ENCODE data around the gene NPHP4. TPM values are rescaled to one million over a fixed set of nuclear protein-coding genes. Genes with fewer than 3 reads are reported as not detected.

Gene NPHP4
- polyA plus RNA-seq, 1 of the 3 experiments (the other 2 are of a cell fraction), result 7.0 TPM

DNA sequence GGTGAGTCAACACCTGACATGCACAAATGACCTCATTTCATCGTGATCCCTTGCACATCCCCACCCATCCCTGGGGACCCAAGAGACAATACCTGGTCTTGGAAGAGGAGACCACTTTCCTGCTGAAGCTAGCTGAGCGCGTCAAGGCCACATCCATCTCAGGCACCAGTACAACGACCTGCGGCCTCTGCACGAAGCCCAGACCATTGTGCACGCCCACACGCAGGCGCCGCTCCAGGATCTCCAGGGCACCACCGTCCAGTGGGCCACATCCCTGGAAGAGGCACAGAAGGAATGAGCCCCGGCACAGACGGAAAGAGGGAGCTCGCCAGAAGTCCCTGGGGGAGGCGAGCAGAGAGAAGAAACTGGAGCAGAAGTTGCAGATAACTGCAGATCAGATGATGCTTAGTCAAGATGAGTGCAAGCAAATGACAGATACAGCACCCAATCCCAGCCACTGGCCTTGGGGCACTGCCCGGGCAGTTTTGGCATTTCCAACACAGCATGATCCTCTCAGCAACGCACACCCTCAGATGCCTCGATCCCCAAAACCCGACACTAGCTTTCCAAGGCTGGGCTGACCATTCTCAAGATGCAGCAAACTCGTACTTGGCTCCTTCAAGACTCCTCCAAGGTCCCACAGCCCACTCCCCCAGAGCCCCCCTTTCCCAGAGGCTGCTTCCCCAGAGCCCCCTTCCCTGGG, 44.1 kb downstream of the NPHP4 start:
- H3F3A ChIP-seq (replicated peaks; ENCODE audit: insufficient read depth), result no peaks in the 10 kb centered on the region
- no peaks in the 10 kb centered on the region for H3K79me2 ChIP-seq (ENCODE audit: insufficient read depth)
- WGBS (ENCODE audit: low lambda C conversion rate), result 86% methylated on average over 20 of the region's 20 CpGs
- no peak overlapping the region for H2AFZ ChIP-seq (ENCODE audit: low read depth)
- no peak overlapping the region for H3K4me2 ChIP-seq
- no peaks in the 10 kb centered on the region for H3K27me3 ChIP-seq (ENCODE audit: insufficient read depth)
- ChIA-PET CTCF (interaction anchor here (0.6 to 1.3 kb wide), 2 partner anchors 202 to 238 kb away, joined by 3 to 4 read pairs; no protein-coding TSS in a partner anchor), POLR2A (no interaction called here)
- no peaks in the 10 kb centered on the region for H3K9me2 ChIP-seq
- H3K9me3 ChIP-seq, result no peaks in the 10 kb centered on the region
- no peaks in the 10 kb centered on the region for H4K20me1 ChIP-seq (ENCODE audit: insufficient read depth)
- no peak for TF ChIP-seq JUND (IDR thresholded peaks at IDR 0.05)
- TF ChIP-seq, protein P1, sequence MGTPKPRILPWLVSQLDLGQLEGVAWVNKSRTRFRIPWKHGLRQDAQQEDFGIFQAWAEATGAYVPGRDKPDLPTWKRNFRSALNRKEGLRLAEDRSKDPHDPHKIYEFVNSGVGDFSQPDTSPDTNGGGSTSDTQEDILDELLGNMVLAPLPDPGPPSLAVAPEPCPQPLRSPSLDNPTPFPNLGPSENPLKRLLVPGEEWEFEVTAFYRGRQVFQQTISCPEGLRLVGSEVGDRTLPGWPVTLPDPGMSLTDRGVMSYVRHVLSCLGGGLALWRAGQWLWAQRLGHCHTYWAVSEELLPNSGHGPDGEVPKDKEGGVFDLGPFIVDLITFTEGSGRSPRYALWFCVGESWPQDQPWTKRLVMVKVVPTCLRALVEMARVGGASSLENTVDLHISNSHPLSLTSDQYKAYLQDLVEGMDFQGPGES (IDR thresholded peaks at IDR 0.05; ENCODE audit: low read depth, low read length), result no peak
- TF ChIP-seq, protein P2, sequence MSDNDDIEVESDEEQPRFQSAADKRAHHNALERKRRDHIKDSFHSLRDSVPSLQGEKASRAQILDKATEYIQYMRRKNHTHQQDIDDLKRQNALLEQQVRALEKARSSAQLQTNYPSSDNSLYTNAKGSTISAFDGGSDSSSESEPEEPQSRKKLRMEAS (IDR thresholded peaks at IDR 0.05; ENCODE audit: low read depth), result no peak
- TF ChIP-seq, protein P3, sequence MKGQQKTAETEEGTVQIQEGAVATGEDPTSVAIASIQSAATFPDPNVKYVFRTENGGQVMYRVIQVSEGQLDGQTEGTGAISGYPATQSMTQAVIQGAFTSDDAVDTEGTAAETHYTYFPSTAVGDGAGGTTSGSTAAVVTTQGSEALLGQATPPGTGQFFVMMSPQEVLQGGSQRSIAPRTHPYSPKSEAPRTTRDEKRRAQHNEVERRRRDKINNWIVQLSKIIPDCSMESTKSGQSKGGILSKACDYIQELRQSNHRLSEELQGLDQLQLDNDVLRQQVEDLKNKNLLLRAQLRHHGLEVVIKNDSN (IDR thresholded peaks at IDR 0.05; ENCODE audit: borderline replicate concordance, low read depth), result no peak
- peaks cover 0 to 19% of the 10 kb centered on the region in 2 experiments for H3K36me3 ChIP-seq (replicated peaks in 1 of 2; ENCODE audit: control insufficient read depth in 1 of 2, insufficient read depth in 2 of 2, low read length in 1 of 2)
- DNase-seq, result no peak
- H3K4me3 ChIP-seq (ENCODE audit: low read depth in 2 of 2, low read length in 1 of 2), result no peak overlapping the region
- no peak overlapping the region for H3K9ac ChIP-seq
- no peak overlapping the region for H3K27ac ChIP-seq (ENCODE audit: low read depth in 2 of 2, low read length in 1 of 2)
- H3K4me1 ChIP-seq (ENCODE audit: control insufficient read depth in 1 of 2, insufficient read depth in 2 of 2, low read depth in 1 of 2, low read length in 1 of 2), result peaks cover 0 to 5% of the 10 kb centered on the region in 2 experiments; a peak in 1 of 4 replicates

DNA sequence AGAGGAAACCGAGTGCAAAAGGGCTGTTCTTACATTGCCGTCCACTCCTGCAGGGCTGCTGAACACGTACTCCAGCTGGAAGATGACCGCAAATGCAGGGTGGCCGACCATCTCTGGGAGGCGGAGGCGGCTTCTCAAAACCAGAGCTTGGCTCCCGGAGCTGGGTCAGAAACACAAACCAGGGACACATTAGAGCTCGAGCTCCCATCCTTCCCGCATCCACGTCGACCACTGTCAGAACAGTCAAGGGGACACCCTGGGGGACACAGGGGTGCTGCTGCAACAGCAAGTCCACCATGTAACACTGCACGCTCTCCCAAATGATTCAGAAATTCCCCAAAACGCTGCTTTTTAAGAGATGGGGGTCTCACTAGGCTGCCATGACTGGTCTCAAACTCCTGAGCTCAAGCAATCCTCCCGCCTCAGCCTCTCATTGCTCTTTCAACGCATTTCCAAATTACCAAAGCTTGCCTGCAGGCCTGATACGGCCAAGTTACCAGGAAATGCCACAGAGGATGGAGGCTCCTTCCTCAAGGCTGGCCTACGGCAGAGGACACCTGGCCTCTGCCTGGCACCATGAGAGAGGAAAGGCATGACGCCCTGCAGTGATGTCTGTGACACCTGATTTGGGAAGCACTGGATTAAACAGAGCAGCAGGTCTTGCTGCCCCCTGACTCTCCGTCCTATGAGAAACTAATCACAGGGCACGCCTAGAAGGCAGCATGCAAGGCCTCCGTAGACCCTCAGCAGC, 45.0 kb downstream of the NPHP4 start:
- no peak overlapping the region for H3K4me2 ChIP-seq
- no peak overlapping the region for H2AFZ ChIP-seq (ENCODE audit: low read depth)
- H3K27me3 ChIP-seq (ENCODE audit: insufficient read depth), result no peaks in the 10 kb centered on the region
- WGBS (ENCODE audit: low lambda C conversion rate), result 93% methylated on average over 15 of the region's 22 CpGs
- ChIA-PET CTCF (interaction anchor here (1.3 kb wide), 1 partner anchor 28 kb away, joined by 4 read pairs; no protein-coding TSS in a partner anchor), POLR2A (no interaction called here)
- no peaks in the 10 kb centered on the region for H3K79me2 ChIP-seq (ENCODE audit: insufficient read depth)
- H3K27ac ChIP-seq (ENCODE audit: low read depth in 2 of 2, low read length in 1 of 2), result no peak overlapping the region
- no peak overlapping the region for H3K4me3 ChIP-seq (ENCODE audit: low read depth in 2 of 2, low read length in 1 of 2)
- peaks cover 0 to 5% of the 10 kb centered on the region in 2 experiments; a peak in 1 of 4 replicates for H3K4me1 ChIP-seq (ENCODE audit: control insufficient read depth in 1 of 2, insufficient read depth in 2 of 2, low read depth in 1 of 2, low read length in 1 of 2)
- H3K9ac ChIP-seq, result no peak overlapping the region
- DNase-seq, result no peak
- H3K36me3 ChIP-seq (replicated peaks in 1 of 2; ENCODE audit: control insufficient read depth in 1 of 2, insufficient read depth in 2 of 2, low read length in 1 of 2), result peaks cover 0 to 19% of the 10 kb centered on the region in 2 experiments
- TF ChIP-seq TAF1 (IDR thresholded peaks at IDR 0.05; ENCODE audit: borderline replicate concordance, low read depth, low read length) (no peak), MXI1 (IDR thresholded peaks at IDR 0.05; ENCODE audit: low read depth, low read length) (no peak), FOXM1 (IDR thresholded peaks at IDR 0.05; ENCODE audit: low read depth) (no peak)
- TF ChIP-seq, protein P4, sequence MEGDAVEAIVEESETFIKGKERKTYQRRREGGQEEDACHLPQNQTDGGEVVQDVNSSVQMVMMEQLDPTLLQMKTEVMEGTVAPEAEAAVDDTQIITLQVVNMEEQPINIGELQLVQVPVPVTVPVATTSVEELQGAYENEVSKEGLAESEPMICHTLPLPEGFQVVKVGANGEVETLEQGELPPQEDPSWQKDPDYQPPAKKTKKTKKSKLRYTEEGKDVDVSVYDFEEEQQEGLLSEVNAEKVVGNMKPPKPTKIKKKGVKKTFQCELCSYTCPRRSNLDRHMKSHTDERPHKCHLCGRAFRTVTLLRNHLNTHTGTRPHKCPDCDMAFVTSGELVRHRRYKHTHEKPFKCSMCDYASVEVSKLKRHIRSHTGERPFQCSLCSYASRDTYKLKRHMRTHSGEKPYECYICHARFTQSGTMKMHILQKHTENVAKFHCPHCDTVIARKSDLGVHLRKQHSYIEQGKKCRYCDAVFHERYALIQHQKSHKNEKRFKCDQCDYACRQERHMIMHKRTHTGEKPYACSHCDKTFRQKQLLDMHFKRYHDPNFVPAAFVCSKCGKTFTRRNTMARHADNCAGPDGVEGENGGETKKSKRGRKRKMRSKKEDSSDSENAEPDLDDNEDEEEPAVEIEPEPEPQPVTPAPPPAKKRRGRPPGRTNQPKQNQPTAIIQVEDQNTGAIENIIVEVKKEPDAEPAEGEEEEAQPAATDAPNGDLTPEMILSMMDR (IDR thresholded peaks at IDR 0.05), result no peak
- no peaks in the 10 kb centered on the region for H3F3A ChIP-seq (replicated peaks; ENCODE audit: insufficient read depth)
- no peaks in the 10 kb centered on the region for H3K9me3 ChIP-seq
- H4K20me1 ChIP-seq (ENCODE audit: insufficient read depth), result no peaks in the 10 kb centered on the region
- no peaks in the 10 kb centered on the region for H3K9me2 ChIP-seq
